ENCODE data around the gene GSTM5. TPM values are rescaled to one million over a fixed set of nuclear protein-coding genes. Genes with fewer than 3 reads are reported as not detected.
"Not testable (repeated sequence)": the region's sequence is repeated elsewhere in the genome, so short reads cannot be mapped to it uniquely, and the experiment has no call there.

The GSTM5 gene
- total and polyA plus RNA-seq, 2 of the 4 experiments (the other 2 are of a cell fraction): 0.36 to 1.2 TPM

GRCh38 chr1:109708949-109709348, 3.1 kb upstream of the GSTM5 start:
- H4K20me1 ChIP-seq (ENCODE audit: insufficient read depth, low read length); H2AK5ac ChIP-seq (ENCODE audit: low read depth, low read length); H3K27me3 ChIP-seq (ENCODE audit: control insufficient read depth, insufficient read depth, low read length); H3K36me3 ChIP-seq (ENCODE audit: control insufficient read depth, insufficient read depth, low read length); H3K9me1 ChIP-seq (ENCODE audit: insufficient read depth, low read length); H3K4ac ChIP-seq (ENCODE audit: low read depth, low read length); H3K9ac ChIP-seq (ENCODE audit: low read depth, low read length); ATAC-seq (ENCODE audit: low read depth); DNase-seq; H3K79me1 ChIP-seq (ENCODE audit: low read depth in 1 of 2, low read length in 2 of 2); H3K56ac ChIP-seq (ENCODE audit: extremely low read depth, insufficient read depth, low read length); H2AK9ac ChIP-seq (replicated peaks; ENCODE audit: low read depth, low read length, poor library complexity); intact Hi-C loops (cut with micrococcal nuclease); H3K4me1 ChIP-seq (ENCODE audit: control insufficient read depth, insufficient read depth, low read length); H3K4me3 ChIP-seq (ENCODE audit: insufficient read depth, low read depth, low read length); H3K18ac ChIP-seq (ENCODE audit: low read depth, low read length); CTCF ChIA-PET; H2AFZ ChIP-seq (replicated peaks; ENCODE audit: low read length, poor library complexity); H4K8ac ChIP-seq (ENCODE audit: low read depth in 2 of 2, low read length in 2 of 2); H2BK15ac ChIP-seq (ENCODE audit: low read depth, low read length); H3K9me3 ChIP-seq (ENCODE audit: control insufficient read depth, insufficient read depth, low read length); H4K5ac ChIP-seq (ENCODE audit: low read depth, low read length); H2BK120ac ChIP-seq (ENCODE audit: low read depth, low read length); in situ Hi-C loops (cut with MboI; ENCODE audit: low sequenced_read_pairs); H2BK5ac ChIP-seq (ENCODE audit: low read depth, low read length, poor library complexity, severe bottlenecking); H2BK20ac ChIP-seq (ENCODE audit: low read depth, low read length); H3K27ac ChIP-seq (ENCODE audit: insufficient read depth, low read length); H3K4me2 ChIP-seq (ENCODE audit: low read depth, low read length); H3K14ac ChIP-seq (replicated peaks; ENCODE audit: low read depth, low read length); BruUV-seq (replicated peaks); POLR2A ChIA-PET (ENCODE audit: unreplicated experiment); H4K91ac ChIP-seq (ENCODE audit: insufficient read depth, low read depth, low read length); H3K23ac ChIP-seq (ENCODE audit: low read depth, low read length); dilution Hi-C loops (cut with HindIII; ENCODE audit: low sequenced_read_pairs, unreplicated experiment): not testable (repeated sequence)
- WGBS, 2 experiments (ENCODE audit: extremely low coverage in 2 of 2, insufficient read length in 1 of 2): no CpG with 5 or more reads among the region's 4 CpGs

- CTCF ChIA-PET: interaction anchor here (0.6 kb wide), 1 partner anchor 163 kb away, joined by 3 read pairs; no protein-coding TSS in a partner anchor
- H2BK5ac ChIP-seq (ENCODE audit: low read depth, low read length, poor library complexity, severe bottlenecking); H2BK20ac ChIP-seq (ENCODE audit: low read depth, low read length); H2AK5ac ChIP-seq (ENCODE audit: low read depth, low read length); intact Hi-C loops (cut with micrococcal nuclease); H2BK15ac ChIP-seq (ENCODE audit: low read depth, low read length); H3K56ac ChIP-seq (ENCODE audit: extremely low read depth, insufficient read depth, low read length); H3K27ac ChIP-seq (ENCODE audit: insufficient read depth, low read length); H3K79me1 ChIP-seq (ENCODE audit: low read depth in 1 of 2, low read length in 2 of 2); H3K4me1 ChIP-seq (ENCODE audit: control insufficient read depth, insufficient read depth, low read length); POLR2A ChIA-PET (ENCODE audit: unreplicated experiment); H4K8ac ChIP-seq (ENCODE audit: low read depth in 2 of 2, low read length in 2 of 2); in situ Hi-C loops (cut with MboI; ENCODE audit: low sequenced_read_pairs); H2AK9ac ChIP-seq (replicated peaks; ENCODE audit: low read depth, low read length, poor library complexity); dilution Hi-C loops (cut with HindIII; ENCODE audit: low sequenced_read_pairs, unreplicated experiment); H2BK120ac ChIP-seq (ENCODE audit: low read depth, low read length); DNase-seq; H3K36me3 ChIP-seq (ENCODE audit: control insufficient read depth, insufficient read depth, low read length); H3K9me3 ChIP-seq (ENCODE audit: control insufficient read depth, insufficient read depth, low read length); H3K4me2 ChIP-seq (ENCODE audit: low read depth, low read length); H3K9me1 ChIP-seq (ENCODE audit: insufficient read depth, low read length); H3K27me3 ChIP-seq (ENCODE audit: control insufficient read depth, insufficient read depth, low read length); H3K18ac ChIP-seq (ENCODE audit: low read depth, low read length); H4K91ac ChIP-seq (ENCODE audit: insufficient read depth, low read depth, low read length); H3K14ac ChIP-seq (replicated peaks; ENCODE audit: low read depth, low read length); ATAC-seq (ENCODE audit: low read depth); BruUV-seq (replicated peaks); H4K20me1 ChIP-seq (ENCODE audit: insufficient read depth, low read length); H3K9ac ChIP-seq (ENCODE audit: low read depth, low read length); H3K23ac ChIP-seq (ENCODE audit: low read depth, low read length); H3K4me3 ChIP-seq (ENCODE audit: insufficient read depth, low read depth, low read length); H2AFZ ChIP-seq (replicated peaks; ENCODE audit: low read length, poor library complexity); H3K4ac ChIP-seq (ENCODE audit: low read depth, low read length); H4K5ac ChIP-seq (ENCODE audit: low read depth, low read length): not testable (repeated sequence)
These were observed 2.2 kb upstream of the GSTM5 start for GRCh38 chr1:109709822-109710221.
